Measurements from ENCODE around the gene UBE2E2. TPM values are rescaled to one million over a fixed set of nuclear protein-coding genes. Genes with fewer than 3 reads are reported as not detected.

The UBE2E2 gene
- total and polyA plus RNA-seq, 12 donors, result 19.5 to 63.8 (median 52.2) TPM

- Histone ChIP-seq H3K27me3 (no peaks in the 10 kb centered on the region), H3K4me1 (no peaks in the 10 kb centered on the region), H3K9me3 (peaks cover 0 to 33% (median 4%) of the 10 kb centered on the region in 11 donors), H3K27ac (no peak overlapping the region), H3K36me3 (no peaks in the 10 kb centered on the region), H3K4me3 (no peak overlapping the region)
- no peak for ATAC-seq
- DNase-seq, result no peak
- 57 to 60% methylated on average over 4 of the region's 4 CpGs for WGBS, 2 donors
- intact Hi-C loops (cut with DNase I), result no loop called here
- no peak for TF ChIP-seq CTCF (IDR thresholded peaks at IDR 0.05)
Observed at GRCh38 chr3:23620638-23621015, 417.5 kb downstream of the UBE2E2 start.

- 54 to 79% methylated on average over 2 of the region's 2 CpGs for WGBS, 2 donors
- ATAC-seq, result no peak
- no peaks in the 10 kb centered on the region for H3K4me1 ChIP-seq
- H3K36me3 ChIP-seq, result no peaks in the 10 kb centered on the region
- H3K9me3 ChIP-seq, result peaks cover 0 to 31% (median 4%) of the 10 kb centered on the region in 11 donors
- intact Hi-C loops (cut with DNase I), result no loop called here
- no peak for TF ChIP-seq CTCF (IDR thresholded peaks at IDR 0.05)
- H3K27me3 ChIP-seq, result no peaks in the 10 kb centered on the region
- no peak overlapping the region for H3K27ac ChIP-seq
- DNase-seq, result no peak
- no peak overlapping the region for H3K4me3 ChIP-seq
Observed at GRCh38 chr3:23623844-23624243, 420.7 kb downstream of the UBE2E2 start.

GRCh38 chr3:23624305-23624704, 421.2 kb downstream of the UBE2E2 start:
- Histone ChIP-seq H3K27me3 (no peaks in the 10 kb centered on the region), H3K4me1 (peaks cover 0 to 2% (median 0%) of the 10 kb centered on the region in 9 donors), H3K36me3 (no peaks in the 10 kb centered on the region), H3K9me3 (peaks cover 0 to 31% (median 4%) of the 10 kb centered on the region in 11 donors), H3K4me3 (no peak overlapping the region), H3K27ac (no peak overlapping the region)
- no peak for DNase-seq
- ATAC-seq, result no peak
- TF ChIP-seq CTCF (IDR thresholded peaks at IDR 0.05), result no peak
- WGBS, 2 donors, result 56 to 100% methylated on average over 1 of the region's 1 CpG
- intact Hi-C loops (cut with DNase I), result no loop called here

GRCh38 chr3:23626442-23626841, 423.3 kb downstream of the UBE2E2 start:
- H3K27ac ChIP-seq, result no peak overlapping the region
- H3K4me1 ChIP-seq, result peaks cover 0 to 5% (median 0%) of the 10 kb centered on the region in 9 donors
- DNase-seq (no peak), ATAC-seq (no peak)
- H3K36me3 ChIP-seq, result no peaks in the 10 kb centered on the region
- 86 to 92% methylated on average over 2 of the region's 2 CpGs for WGBS, 2 donors
- intact Hi-C loops (cut with DNase I), result no loop called here
- H3K4me3 ChIP-seq, result no peak overlapping the region
- no peaks in the 10 kb centered on the region for H3K27me3 ChIP-seq
- TF ChIP-seq CTCF (IDR thresholded peaks at IDR 0.05), result no peak
- H3K9me3 ChIP-seq, result peaks cover 0 to 31% (median 4%) of the 10 kb centered on the region in 11 donors
